ENCODE measurements around the gene NPAT. TPM values are rescaled to one million over a fixed set of nuclear protein-coding genes. Genes with fewer than 3 reads are reported as not detected.
A peak's percentile ranks its signal among the peaks of the same experiment; 100 is the strongest.

NPAT gene
- total RNA-seq, 1 experiment from 2014 or later: 18.6 TPM

DNA sequence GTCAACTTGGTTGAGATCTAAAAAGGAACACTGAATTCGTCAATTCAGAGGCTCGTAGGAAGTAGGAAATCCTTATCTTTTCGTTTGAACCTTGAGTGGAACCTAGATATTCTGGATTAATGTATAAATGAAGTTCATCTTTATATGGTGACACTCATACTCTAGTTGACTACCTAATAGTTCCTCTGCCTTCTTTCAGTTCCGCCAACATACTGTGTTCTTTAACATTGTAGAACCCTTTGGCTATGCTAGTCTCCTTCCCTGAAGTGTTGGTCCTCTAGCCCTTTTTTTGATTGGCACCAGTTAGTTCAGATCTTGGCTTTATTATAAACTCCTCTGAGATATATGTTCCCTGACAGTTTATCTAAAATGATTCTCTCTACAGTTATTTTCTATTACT, 1.9 kb upstream of the NPAT start:
- CTCF ChIA-PET: interaction anchor here (0.6 kb wide), 1 partner anchor 169 kb away, joined by 3 read pairs; no protein-coding TSS in a partner anchor

DNA sequence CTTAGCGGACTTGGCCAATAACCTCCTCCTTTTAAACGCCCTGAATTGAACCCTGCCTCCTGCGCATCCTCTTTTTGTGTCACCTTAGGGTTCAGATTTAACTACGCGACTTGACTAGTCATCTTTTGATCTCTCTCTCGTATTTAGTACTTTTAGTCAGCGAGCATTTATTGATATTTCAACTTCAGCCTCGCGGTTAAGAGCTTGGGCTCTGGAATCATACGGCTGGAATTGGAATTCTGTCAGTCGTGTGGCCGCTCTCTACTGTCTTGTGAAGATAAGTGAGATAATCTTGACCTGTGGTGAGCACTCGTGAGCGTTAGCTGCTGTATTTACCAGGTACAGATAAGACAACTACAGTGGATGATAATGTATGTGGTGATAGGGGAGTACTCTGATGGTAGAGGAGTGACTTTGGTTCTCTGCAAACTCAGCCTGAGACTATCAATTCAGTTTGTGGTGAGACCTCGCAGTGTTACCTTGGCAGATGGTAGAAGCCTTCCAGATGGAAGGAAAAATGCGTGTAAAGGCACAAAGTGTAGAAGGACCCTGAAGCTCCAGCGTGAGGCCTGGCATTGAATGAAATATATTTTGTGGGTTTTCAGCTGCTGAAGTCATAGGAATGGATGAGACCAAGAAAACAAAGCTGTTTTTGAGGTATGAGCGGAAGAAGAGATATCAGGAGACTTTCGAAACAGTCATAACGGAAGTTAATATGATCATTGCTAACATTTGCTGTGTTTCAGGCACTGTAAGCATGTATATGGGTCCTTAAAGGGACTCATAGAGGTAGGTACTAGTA, 1.1 kb upstream of the NPAT start:
- Histone ChIP-seq H4K20me1 (ENCODE audit: insufficient read depth) (no peaks in the 10 kb centered on the region), H3K79me2 (ENCODE audit: low read depth) (peaks cover 70% of the 10 kb centered on the region), H3K27me3 (ENCODE audit: insufficient read depth, low read depth) (no peaks in the 10 kb centered on the region), H3K4me2 (peak overlapping the region; percentile 83), H3K9me3 (ENCODE audit: insufficient read depth, low read depth) (no peaks in the 10 kb centered on the region), H3F3A (ENCODE audit: insufficient read depth, low read depth) (peaks cover 17% of the 10 kb centered on the region), H3K27ac (peak overlapping the region; percentile 54), H2AFZ (peak overlapping the region; percentile 99), H3K36me3 (ENCODE audit: low read depth) (peaks cover 5% of the 10 kb centered on the region; the same call in 1 of the 2 replicates), H3K4me1 (replicated peaks; ENCODE audit: insufficient read depth) (peaks cover 36% of the 10 kb centered on the region), H3K9me2 (ENCODE audit: insufficient read depth) (no peaks in the 10 kb centered on the region), H3K4me3 (peak overlapping the region; percentile 88)
- intact Hi-C loops (cut with micrococcal nuclease; ENCODE audit: unreplicated experiment): loop anchor here (2.0 to 5.0 kb wide), 4 partner anchors 103 to 431 kb away; partner anchors contain the start of genes ACAT1, C11orf65 and CUL5
- ChIA-PET CTCF (interaction anchor here (0.6 to 0.9 kb wide), 2 partner anchors 170 to 441 kb away, joined by 3 read pairs; partner anchors contain the start of gene DDX10), POLR2A (ENCODE audit: unreplicated experiment) (interaction anchor here (0.7 kb wide), 1 partner anchor 215 kb away, joined by 4 read pairs; the partner anchor contains the start of gene CUL5)
- TSS peak; percentile 72 for BruUV-seq (replicated peaks)
- DNase-seq: no peak
- no peak for TF ChIP-seq EZH2 (IDR thresholded peaks at IDR 0.05; ENCODE audit: low read depth)
- TF ChIP-seq, protein P1, sequence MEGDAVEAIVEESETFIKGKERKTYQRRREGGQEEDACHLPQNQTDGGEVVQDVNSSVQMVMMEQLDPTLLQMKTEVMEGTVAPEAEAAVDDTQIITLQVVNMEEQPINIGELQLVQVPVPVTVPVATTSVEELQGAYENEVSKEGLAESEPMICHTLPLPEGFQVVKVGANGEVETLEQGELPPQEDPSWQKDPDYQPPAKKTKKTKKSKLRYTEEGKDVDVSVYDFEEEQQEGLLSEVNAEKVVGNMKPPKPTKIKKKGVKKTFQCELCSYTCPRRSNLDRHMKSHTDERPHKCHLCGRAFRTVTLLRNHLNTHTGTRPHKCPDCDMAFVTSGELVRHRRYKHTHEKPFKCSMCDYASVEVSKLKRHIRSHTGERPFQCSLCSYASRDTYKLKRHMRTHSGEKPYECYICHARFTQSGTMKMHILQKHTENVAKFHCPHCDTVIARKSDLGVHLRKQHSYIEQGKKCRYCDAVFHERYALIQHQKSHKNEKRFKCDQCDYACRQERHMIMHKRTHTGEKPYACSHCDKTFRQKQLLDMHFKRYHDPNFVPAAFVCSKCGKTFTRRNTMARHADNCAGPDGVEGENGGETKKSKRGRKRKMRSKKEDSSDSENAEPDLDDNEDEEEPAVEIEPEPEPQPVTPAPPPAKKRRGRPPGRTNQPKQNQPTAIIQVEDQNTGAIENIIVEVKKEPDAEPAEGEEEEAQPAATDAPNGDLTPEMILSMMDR (conservative IDR thresholded peaks at IDR 0.05): no peak

More for the DNA sequence above, 1.9 kb upstream of the NPAT start:
- no TSS peak for BruUV-seq (replicated peaks)
- POLR2A ChIA-PET (ENCODE audit: unreplicated experiment): no interaction called here
- Histone ChIP-seq H3K79me2 (ENCODE audit: low read depth) (peaks cover 62% of the 10 kb centered on the region), H3K9me2 (ENCODE audit: insufficient read depth) (no peaks in the 10 kb centered on the region), H3K36me3 (ENCODE audit: low read depth) (peaks cover 9% of the 10 kb centered on the region; the same call in 1 of the 2 replicates), H3K27ac (no peak overlapping the region), H2AFZ (no peak overlapping the region; the same call in 1 of the 2 replicates), H3K27me3 (ENCODE audit: insufficient read depth, low read depth) (no peaks in the 10 kb centered on the region), H3K4me1 (replicated peaks; ENCODE audit: insufficient read depth) (peaks cover 36% of the 10 kb centered on the region), H4K20me1 (ENCODE audit: insufficient read depth) (no peaks in the 10 kb centered on the region), H3K4me3 (peak overlapping the region; percentile 88; the same call in 1 of the 2 replicates), H3K4me2 (peak overlapping the region; percentile 83), H3K9me3 (ENCODE audit: insufficient read depth, low read depth) (no peaks in the 10 kb centered on the region), H3F3A (ENCODE audit: insufficient read depth, low read depth) (peaks cover 17% of the 10 kb centered on the region)
- DNase-seq: no peak
- intact Hi-C loops (cut with micrococcal nuclease; ENCODE audit: unreplicated experiment): loop anchor here (5.0 kb wide), 1 partner anchor 243 kb away; the partner anchor contains the start of gene C11orf65
- no peak for TF ChIP-seq EZH2 (IDR thresholded peaks at IDR 0.05; ENCODE audit: low read depth)
- TF ChIP-seq, protein P1 (conservative IDR thresholded peaks at IDR 0.05): no peak

DNA sequence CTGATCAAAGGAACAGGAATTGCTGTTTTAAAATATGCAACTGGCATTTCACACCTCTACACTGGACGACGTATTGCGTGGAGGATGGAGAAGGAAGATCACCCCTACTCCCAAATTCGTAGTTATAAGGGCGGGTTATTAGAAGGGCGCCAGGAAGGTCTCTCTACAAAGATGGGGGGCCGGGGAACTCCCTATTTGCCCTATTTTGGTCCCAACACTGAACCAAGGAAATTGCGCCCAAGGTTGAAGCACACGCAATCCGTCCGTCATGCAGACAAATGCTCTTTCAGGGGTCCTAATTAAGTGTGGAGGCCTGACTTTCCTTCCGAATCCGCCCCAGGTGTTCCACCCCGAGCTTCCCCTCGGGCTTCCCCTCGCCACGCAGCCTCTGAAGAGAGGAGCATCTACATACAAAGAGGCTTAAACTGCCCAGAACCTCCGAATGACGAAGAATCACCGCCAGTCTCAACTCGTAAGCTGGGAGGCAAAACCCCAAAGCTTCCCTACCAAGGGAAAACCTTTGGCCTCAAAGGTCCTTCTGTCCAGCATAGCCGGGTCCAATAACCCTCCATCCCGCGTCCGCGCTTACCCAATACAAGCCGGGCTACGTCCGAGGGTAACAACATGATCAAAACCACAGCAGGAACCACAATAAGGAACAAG, 396 bp downstream of the NPAT start:
- peak overlapping the region; percentile 86 for H3K27ac ChIP-seq
- H3K9me3 ChIP-seq (ENCODE audit: insufficient read depth, low read depth): no peaks in the 10 kb centered on the region
- peak in 1 of 2 experiments; percentile 1 for DNase-seq
- H3K4me2 ChIP-seq: peak overlapping the region; percentile 87
- peaks cover 17% of the 10 kb centered on the region for H3F3A ChIP-seq (ENCODE audit: insufficient read depth, low read depth)
- H3K9me2 ChIP-seq (ENCODE audit: insufficient read depth): no peaks in the 10 kb centered on the region
- H3K79me2 ChIP-seq (ENCODE audit: low read depth): peaks cover 84% of the 10 kb centered on the region
- no peaks in the 10 kb centered on the region for H3K27me3 ChIP-seq (ENCODE audit: insufficient read depth, low read depth)
- intact Hi-C loops (cut with micrococcal nuclease; ENCODE audit: unreplicated experiment): loop anchor here (1.0 to 5.0 kb wide), 6 partner anchors 101 to 433 kb away; partner anchors contain the start of genes ACAT1, C11orf65, CUL5 and EXPH5
- H2AFZ ChIP-seq: peak overlapping the region; percentile 99
- peaks cover 36% of the 10 kb centered on the region for H3K4me1 ChIP-seq (replicated peaks; ENCODE audit: insufficient read depth)
- ChIA-PET POLR2A (ENCODE audit: unreplicated experiment) (no interaction called here), CTCF (no interaction called here)
- H3K36me3 ChIP-seq (ENCODE audit: low read depth): no peaks in the 10 kb centered on the region
- TSS peak; percentile 75 for BruUV-seq (replicated peaks)
- H4K20me1 ChIP-seq (ENCODE audit: insufficient read depth): no peaks in the 10 kb centered on the region
- H3K4me3 ChIP-seq: peak overlapping the region; percentile 97
- TF ChIP-seq EZH2 (IDR thresholded peaks at IDR 0.05; ENCODE audit: low read depth): no peak
- TF ChIP-seq, protein P1 (conservative IDR thresholded peaks at IDR 0.05): no peak
